Smooth muscle cell of the brain vasculature (primary cell): ENCODE data around the gene CCNY.

Experiments used
- DNase-seq: peaks from one replicate; pipeline ENCODE4 v3.0.0-alpha.2; 2012; ENCODE audit warnings: low read depth, low spot score

The CCNY gene

DNA sequence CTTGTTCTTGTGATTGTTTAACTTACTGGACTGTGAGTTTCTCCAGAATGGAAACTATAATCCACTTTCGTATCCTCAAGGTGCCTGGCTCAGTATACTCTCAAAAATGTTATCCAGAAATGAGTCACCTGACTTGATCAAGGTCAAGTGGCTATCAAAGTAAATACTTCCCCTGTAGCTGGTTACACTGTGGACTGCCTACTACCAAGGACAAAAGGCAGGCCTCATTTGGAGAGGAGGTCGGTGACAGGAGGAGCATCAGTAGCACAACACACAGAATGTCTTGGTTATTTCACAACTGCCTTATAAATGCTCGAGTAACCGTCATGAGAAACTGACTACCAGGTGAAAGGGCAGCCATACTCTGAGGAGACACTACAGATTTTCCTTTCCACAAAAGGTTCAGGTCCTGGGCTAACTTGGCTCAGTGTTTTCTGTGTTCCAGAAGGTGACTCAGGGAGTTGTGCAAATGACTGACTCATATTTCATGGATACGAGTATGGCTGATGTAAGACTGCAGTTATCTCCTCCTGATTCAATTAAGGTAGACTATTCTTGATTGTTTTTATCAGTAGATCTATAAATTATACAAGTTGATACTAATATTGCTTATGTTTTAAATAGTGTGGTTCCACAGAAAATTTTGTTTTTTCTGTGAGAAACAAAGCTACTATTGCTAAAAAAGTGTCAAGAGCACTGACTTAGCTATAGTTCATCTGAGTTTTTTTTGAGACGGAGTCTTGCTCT, 4.2 kb upstream of the CCNY start:
- DNase-seq, result no peak

DNA sequence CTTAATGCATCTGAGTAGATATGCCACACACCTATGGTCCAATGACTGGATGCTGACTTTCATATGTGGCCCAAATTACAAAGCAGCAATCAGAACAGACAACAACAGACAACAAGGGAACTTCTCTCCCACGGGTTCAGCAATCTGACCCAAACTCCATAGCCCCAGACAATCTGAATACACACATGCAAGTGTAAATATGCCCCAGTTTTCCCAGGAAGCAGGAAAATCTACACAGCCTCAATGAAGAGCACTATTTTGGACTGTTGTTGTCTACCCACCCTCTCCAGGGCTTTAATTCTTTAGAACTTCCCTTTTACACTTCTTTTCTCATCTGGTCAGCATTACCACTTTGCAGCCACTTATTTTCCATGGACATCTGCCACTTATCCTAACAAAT, 2.0 kb upstream of the CCNY start:
- DNase-seq, result no peak

DNA sequence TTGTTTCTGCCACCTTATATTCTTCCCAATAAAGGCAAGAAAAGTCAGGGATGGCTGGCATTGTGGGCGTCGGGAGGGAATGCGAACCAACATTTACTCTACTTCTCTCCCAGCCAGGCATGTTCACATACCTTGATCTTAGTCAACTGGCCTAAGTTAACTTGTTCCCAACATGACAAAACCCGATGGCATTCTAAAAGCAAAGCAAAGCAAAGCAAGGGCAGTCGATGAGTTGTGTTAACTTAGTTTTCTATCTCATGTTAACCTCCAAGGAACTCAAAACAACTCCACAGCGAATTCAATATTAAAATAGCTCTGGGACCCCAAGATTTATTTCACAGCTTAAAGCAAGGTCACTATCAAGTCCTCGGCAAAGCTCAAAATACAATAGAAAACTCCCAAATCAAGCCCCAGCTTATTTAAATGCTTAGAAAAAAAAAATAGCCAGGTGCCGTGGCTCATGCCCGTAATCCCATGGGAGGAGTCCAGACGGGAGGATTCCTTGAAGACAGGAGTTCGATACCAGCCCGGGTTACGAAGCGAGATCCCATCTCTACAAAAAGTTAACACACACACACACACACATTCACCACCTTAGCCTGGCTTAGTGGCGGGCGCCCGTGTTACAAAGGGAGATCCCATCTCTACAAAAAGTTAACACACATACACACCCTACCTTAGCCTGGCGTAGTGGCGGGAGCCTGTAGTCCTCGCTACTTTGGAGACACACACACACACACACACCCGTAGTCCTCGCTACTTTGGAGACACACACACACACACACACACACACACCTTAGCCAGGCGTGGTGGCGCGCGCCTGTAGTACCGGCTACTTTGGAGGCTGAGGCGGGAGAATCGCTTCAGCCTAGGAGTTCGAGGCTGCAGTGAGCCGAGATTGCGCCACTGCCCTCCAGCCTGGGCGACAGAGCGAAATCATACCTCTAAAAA, 901 bp upstream of the CCNY start:
- no peak for DNase-seq

DNA sequence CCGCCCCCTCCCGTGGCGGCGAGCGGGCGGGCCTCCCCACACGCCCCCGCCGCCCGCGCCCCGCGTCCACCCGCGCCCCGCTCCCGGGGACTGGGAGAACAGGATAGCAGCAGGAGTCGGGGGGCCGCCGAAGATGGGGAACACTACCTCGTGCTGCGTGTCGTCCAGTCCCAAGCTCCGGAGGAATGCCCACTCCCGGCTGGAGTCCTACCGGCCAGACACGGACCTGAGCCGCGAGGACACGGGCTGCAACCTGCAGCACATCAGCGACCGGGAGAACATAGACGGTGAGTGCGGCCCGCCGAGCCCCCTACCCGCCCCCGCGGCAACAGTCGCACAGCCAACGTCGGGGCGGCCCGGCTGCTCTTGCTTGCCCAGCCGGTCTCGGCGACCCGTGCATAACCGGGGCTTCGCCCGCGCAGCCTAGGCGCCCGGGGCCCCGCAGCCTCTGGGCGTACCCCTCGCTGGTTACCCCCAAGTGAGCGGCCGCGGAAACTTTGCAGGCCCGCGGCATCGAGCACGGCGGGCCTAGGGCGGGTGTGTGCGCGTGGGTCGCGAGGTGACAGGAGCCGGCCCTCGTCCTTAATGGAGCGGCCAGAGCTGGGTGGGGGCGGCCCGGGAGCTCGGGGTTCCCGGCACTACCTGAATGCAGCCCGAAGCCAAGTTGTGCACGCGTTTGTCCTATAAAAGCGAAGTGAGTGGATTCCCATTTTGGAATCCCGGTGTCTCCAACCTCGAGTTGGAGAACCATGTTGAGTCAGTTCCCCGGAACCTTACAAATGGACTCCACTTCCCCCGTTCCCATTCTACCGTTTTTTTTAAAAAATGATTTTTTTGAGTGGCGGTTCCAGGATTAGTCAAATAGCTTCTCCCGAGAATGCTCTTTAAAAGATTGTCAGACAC, 863 bp downstream of the CCNY start:
- DNase-seq, result no peak

DNA sequence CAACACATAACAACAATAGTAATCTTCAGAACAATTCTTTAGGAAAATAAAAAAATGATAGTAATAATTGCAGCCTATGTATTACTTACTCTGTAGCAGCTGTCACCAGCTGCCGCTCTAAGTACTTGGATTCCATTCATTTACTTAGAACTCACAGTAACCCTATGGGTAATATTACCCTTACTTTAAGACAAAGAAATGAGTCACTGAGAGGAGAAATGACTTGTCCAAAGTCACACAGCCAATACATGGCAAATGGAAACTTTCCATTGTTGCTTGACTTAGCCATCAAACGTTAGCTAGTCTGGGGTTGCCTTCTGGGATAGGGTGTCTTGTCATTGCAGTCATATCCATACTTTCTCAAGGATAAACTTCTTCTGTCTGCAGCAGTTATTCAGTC, 3.6 kb downstream of the CCNY start:
- no peak for DNase-seq

DNA sequence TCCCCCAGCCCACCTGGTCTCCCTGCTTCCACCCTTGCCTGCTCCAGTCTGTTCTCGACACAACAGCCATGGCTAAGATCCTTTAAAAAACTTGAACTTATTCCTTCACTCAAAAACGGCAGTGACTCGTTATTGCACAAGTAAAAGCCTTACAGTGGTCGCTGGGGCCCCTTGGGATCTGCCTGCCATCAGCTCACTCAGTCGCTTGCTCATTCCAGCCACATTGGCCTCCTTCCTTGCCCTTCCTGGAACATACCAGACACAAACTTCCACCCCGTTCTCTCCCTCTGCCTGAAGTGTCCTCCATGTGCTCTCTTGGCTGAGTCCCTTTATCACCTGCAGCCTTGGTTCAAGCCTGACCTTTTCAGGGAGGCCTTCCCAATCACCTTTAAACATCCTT, 4.7 kb downstream of the CCNY start:
- DNase-seq, result no peak

DNA sequence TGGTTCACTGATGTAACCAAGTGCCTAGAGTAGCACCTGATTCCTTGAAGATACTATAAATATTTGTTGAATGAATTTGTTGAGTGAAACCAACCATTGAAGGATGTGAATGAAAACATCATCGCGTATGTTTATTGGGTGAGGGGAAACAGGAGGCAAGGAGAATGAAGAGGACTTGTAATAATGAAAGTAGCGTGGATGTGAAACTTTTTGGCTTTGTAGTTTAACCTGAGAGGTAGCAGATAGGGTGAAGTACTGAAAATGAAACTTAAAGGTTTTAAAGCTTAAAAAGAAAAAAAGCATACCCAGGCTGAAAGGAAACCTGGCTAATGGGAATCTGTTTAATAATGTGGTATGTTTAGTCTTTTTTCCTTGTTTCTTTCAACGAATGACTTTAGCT, 5.2 kb downstream of the CCNY start:
- DNase-seq, result no peak

DNA sequence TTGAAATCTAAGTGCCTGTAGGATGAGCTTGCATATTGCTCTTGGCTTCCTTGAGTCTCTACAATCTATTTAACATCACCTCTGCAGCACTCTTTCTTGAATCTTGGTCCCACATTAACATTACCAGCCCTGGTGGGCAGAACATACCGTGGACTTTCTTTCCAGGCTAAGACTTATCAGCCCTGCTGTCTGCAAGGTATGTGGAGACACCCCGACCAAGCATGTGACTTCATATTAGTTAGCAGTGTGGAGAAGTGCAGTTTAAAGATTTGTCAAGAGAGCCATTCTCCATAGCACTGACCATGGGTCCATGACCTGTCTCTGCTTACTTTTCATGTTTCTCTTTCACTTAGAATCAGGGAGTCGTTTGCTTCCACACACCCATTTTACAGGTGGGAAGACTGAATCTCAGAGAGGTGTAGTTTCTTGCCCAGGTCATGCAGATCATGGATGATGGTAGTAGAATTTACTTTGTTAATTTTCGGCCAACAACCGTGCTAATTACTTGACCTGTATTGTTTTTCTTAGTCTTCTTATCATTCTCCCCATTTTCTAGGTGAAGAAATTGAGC, 6.0 kb downstream of the CCNY start:
- DNase-seq, result no peak

DNA sequence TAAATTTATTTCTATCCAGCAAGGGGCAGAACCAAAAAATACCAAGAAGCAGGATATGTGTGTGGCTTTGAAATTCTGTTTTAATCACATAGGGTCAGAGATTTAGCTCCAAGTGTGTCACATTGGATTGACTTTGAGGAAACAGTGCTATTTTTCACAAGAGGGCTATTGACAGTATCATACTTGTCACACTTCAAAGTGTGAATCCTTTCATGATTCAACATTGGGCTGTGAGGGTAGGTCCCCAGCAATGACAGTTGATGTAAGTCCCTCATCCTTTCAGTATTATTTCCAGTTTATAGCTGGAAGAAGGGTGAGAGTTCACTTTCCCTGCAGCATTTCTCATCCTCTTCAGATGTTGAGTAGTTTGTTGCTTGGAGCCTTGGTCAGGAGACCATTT, 7.4 kb downstream of the CCNY start:
- no peak for DNase-seq

DNA sequence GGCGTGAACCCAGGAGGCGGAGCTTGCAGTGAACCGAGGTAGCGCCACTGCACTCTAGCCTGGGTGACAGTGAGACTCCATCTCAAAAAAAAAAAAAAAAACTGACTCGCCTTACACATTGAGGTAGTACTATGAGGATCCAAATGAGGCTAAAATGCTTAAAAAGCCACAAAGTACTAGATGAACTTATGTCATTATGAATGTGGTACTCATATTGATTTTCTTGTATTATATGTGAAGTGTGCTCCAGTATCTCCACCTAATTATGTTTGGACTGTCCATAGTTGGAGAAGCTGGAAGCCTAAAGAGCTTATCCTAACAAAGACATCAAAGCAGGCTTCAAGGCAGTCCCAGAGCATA, 9.1 kb downstream of the CCNY start:
- no peak for DNase-seq

DNA sequence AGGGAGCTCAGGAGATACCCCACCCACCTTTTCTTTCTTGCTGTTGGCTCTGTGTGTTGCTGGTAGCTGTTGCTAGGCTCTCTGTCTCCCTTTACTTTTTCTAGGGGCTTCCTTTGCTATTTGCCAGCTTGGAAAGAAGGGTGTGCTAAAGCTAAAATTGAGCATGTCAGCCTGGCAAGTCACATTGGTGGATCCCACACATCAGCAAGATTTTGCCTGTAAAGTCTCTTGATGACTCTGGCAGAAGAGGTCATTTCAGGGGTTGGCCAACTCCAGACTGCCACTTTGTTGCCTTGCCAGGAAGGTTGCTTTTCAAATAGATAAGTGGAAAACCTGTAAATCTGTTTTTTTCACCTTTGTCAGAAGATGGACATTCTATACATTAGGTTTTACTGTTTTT, 9.9 kb downstream of the CCNY start:
- no peak for DNase-seq

DNA sequence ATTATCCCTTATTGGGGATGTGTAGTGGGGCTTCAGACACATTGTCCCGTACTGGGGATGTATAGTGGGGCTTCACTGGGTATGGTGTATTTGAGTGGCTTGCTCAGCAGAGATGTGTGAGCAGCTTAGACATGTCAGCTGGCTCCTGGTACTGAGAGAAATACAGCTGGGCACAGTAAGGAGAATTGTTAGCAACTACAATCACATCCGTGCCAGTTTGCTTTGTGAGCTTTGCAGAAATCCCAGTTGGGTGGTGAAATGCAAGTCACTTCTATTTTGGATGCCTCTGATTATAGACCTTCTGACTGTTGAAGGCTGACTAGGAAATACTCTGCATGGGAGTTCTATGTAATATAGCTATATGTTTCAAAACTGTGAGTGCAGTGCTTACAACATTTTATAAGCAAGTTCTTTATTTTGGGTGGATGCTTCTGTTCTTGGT, 10.8 kb downstream of the CCNY start:
- DNase-seq, result no peak

DNA sequence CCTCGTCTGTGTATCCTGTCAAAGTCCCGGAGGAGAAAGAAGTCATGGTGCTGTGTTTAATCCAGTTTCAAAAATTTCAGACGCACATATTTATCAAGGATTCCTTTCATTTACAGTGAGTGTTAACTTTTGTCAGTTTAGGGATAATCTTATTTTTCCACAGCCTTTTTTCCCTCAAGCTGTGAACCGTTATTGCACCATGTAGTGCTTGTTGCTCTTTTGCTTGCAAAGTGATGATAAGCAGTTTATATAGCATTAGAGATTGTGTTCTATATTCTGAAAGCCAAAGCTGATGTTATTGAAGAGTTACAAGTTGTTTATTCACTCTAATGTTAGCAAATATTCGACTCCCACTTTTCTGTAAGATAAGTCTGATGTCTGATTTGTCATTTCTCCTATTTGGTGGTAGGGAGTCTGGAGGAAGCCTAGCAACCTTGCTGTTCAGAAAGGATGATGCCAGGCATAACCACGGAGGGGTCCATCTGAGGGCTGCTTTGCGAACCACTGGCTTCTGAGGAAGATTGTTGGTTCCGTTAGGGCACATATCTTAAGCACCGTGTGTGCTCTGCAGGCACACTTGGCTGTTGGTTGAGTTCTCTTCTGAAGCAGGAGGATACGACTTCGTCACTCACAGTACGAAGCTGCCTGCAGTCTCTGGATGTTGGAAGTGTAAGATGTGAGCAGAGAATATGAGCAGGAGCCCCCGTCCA, 11.7 kb downstream of the CCNY start:
- no peak for DNase-seq

DNA sequence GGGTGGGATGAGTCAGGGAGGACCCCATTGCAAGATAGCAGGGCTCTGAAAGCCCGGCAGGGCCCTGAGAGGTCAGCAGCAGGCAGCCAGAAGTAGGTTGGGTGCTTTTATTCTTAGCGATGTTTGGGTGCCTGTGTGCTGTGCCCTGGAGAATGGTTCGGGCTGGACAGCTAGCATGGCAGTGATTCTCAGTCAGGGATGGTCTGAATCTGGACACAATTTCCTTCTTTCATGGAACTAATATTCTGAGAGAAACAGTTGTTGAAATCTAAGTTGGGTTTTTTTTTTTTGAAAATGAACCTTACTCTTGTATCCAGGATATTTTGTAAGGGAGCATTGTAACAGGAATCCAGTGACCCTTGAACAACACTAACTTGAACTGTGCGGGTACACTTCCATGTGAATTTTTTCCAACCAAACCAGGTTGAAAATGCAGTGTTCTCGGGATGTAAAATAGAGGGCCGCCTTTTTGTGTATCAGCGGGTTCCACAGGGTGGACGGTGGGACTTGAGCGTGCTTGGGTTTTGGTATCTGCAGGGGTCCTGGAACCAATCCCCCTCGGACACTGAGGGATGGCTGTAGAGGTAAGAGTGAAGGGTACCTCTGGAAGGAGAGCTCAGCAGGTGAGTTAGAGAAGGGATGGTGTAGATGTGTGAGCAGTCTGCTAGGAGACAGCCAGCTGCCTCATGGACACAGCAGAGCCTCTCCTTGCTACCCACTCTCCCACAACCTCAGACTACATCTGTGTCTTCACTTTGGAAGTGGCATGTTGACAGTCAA, 12.5 kb downstream of the CCNY start:
- no peak for DNase-seq

DNA sequence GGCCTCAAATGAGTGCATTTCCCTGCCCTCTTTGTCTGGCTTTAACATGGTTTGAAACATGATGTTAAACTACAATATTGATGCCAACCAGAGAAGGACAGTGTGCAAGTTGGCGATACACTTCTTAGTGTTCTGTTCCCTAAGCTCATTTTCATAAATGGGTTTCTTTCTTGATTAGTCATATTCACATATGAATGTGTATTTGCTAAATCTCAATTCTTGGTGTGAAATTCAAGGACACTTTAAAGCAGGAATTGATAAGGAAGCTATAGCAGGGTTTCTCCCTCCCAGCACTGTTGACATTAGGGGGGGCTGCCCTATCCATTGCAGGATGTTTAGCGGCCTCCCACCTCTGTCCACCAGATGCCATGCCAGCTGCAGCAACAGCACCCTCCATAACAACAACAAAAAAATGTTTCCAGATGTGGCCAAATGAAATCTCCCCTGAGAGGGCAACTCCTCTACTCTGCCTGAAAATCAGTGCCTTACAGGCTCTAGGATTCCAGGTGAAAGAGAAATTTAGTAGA, 13.1 kb downstream of the CCNY start:
- no peak for DNase-seq

DNA sequence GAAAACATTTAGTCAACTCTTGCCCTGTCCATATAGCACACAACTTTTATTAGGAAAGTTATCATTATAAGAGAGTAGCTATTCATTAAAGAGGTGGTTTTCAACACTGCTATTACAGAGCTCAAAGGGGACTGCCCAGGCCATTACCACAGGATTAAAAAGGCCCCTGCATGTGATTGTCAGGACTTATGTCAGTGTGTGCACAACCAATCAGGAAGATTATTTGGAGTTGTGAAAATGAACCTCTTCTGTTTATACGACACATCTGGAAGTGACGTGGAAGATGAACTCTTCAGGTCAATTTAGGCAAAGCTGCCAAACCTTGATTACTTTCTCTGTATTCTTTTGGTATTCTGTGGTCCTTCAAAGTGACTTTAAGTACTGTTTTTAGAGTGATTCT, 14.7 kb downstream of the CCNY start:
- DNase-seq, result no peak

DNA sequence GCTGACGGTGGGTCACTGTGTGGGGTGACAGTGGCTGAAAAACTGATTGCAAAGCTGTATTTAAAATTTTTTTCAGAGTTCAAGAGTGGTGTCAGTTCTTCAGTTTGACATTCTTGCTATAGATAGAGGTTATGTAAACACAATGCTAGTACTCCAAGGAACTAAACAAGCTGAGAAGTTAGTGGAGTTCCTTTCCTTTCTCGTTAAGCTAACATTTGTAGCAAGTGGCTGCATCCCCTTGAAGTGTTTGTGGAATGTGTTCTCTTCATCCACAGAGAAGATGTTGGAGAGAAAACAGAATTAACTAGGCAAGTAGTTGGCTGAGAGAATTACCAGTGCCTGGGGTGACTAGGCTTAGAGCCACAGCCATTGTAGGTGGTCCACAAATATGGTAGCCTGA, 15.8 kb downstream of the CCNY start:
- no peak for DNase-seq

DNA sequence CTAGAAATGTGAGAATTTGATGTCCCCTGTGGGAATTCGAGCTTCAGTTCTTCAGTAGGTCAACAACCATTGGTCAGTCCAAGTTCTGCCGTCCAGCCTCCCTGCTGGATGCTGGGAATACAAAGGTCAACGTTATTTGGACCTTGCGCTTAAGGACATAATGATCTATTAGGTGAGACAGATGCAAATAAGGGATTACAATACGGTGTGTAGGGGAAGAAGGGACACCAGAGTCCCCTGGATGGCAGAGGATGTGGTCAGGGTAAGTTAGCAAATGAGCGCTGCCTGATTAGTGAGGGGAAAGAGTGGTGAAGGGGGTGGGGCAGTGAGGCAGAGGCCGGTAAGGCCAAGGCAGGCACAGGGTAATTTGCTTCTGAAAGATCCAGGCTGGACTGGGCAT, 16.2 kb downstream of the CCNY start:
- DNase-seq, result no peak

DNA sequence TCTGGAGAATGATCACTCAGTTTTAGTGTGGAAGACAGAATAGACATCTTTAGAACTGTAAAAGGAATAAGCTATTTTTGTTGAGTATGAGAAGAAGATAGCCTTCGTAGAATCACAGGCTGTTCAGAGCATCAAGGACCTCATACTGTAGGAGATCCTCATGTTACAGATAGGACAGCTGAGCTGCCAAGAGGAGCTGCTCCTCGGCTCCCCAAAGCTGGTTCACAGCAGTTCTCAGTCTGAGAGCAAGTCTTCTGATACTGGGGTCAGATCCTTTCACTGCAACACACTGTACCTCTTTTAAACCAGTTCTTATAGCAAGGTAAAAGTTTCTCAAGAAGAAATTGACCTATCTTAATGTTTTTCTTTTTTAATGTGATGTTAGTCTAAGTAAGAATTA, 17.1 kb downstream of the CCNY start:
- no peak for DNase-seq

DNA sequence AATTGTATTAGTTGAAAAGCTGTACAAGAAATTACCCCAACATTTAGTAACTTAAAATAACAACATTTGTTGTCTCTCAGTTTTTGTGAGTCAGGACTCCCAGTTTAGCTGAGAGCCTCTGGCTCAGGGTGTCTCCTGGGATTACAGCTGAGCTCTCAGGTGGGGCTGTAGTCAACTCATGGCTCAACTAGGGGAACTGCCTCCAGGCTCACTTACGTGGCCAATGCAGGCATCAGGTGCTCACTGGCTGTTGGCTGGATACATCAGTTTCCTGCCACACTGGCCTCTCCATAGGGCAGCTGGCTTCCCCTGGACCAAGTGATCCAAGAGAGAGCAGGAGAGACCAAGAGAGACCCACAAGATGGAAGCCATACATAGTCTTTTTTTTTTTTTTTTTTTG, 17.5 kb downstream of the CCNY start:
- DNase-seq, result no peak
